HCT116 (cell line): ENCODE data around the gene SLC9A9.

ENCODE experiments used
- CTCF ChIP-seq, 3 experiments: fragments of 200-600 bp in 1 of 3; sonication (generic) in 1 of 3; IDR thresholded peaks in 2 of 3; conservative IDR thresholded peaks in 1 of 3; 2 replicates each; pipeline ENCODE4 v1.5.1; 2012 to 2017; ENCODE audit warnings: low read depth in 2 of 3, low read length in 2 of 3, antibody characterized with exemption in 1 of 3, borderline replicate concordance in 1 of 3, control low read depth in 1 of 3, mild to moderate bottlenecking in 1 of 3, mixed read lengths in 1 of 3, mixed run types in 1 of 3, moderate library complexity in 1 of 3; ENCODE audit not compliant: insufficient read depth in 1 of 3
- EGR1 ChIP-seq: IDR thresholded peaks from 2 replicates; pipeline ENCODE4 v1.6.1; 2012; ENCODE audit warnings: low read depth
- JUND ChIP-seq: IDR thresholded peaks from 2 replicates; pipeline ENCODE4 v1.6.1; 2012
- MAX ChIP-seq: IDR thresholded peaks from 2 replicates; pipeline ENCODE4 v1.6.1; 2012
- SIN3A ChIP-seq: IDR thresholded peaks from 2 replicates; pipeline ENCODE4 v1.6.1; 2012; ENCODE audit warnings: low read depth
- ZBTB33 ChIP-seq: IDR thresholded peaks from 2 replicates; pipeline ENCODE4 v1.6.1; 2011; ENCODE audit warnings: mild to moderate bottlenecking, low read length, moderate library complexity; ENCODE audit not compliant: insufficient replicate concordance; ENCODE audit errors: extremely low read depth
- TF ChIP-seq, protein P1 (sequence below): IDR thresholded peaks from 2 replicates; pipeline ENCODE4 v1.6.1; 2012; ENCODE audit warnings: low read depth

DNA sequence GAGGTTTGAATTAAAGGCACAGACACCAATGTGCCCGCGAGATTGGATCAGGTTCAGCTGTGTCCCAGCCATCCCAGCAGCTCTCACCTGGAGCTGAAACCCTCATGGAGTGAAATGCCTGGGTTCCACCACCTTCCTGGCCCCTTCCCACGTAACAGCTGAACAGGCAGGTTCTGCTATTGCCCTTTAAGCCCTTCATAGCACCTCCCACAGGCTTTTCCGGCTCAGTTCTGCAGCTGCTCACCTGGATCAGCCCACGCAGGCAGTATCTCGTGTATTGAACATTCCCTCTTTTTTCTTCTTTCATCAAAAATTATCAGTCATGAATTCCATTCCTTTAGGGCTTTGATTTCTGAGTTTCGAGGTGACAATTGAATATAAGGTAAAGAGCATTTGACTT is 129.8 kb downstream of the SLC9A9 start:
- no peak for TF ChIP-seq CTCF (IDR thresholded peaks at IDR 0.05 in 2 of 3, conservative IDR thresholded peaks at IDR 0.05 in 1 of 3; ENCODE audit: borderline replicate concordance in 1 of 3, insufficient read depth in 1 of 3, low read depth in 2 of 3, low read length in 2 of 3)
- no peak for TF ChIP-seq SIN3A
- TF ChIP-seq, protein P1, sequence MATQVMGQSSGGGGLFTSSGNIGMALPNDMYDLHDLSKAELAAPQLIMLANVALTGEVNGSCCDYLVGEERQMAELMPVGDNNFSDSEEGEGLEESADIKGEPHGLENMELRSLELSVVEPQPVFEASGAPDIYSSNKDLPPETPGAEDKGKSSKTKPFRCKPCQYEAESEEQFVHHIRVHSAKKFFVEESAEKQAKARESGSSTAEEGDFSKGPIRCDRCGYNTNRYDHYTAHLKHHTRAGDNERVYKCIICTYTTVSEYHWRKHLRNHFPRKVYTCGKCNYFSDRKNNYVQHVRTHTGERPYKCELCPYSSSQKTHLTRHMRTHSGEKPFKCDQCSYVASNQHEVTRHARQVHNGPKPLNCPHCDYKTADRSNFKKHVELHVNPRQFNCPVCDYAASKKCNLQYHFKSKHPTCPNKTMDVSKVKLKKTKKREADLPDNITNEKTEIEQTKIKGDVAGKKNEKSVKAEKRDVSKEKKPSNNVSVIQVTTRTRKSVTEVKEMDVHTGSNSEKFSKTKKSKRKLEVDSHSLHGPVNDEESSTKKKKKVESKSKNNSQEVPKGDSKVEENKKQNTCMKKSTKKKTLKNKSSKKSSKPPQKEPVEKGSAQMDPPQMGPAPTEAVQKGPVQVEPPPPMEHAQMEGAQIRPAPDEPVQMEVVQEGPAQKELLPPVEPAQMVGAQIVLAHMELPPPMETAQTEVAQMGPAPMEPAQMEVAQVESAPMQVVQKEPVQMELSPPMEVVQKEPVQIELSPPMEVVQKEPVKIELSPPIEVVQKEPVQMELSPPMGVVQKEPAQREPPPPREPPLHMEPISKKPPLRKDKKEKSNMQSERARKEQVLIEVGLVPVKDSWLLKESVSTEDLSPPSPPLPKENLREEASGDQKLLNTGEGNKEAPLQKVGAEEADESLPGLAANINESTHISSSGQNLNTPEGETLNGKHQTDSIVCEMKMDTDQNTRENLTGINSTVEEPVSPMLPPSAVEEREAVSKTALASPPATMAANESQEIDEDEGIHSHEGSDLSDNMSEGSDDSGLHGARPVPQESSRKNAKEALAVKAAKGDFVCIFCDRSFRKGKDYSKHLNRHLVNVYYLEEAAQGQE, result no peak
- TF ChIP-seq EGR1, result no peak
- TF ChIP-seq JUND, result no peak
- no peak for TF ChIP-seq ZBTB33
- no peak for TF ChIP-seq MAX
